ENCODE measurements around the gene LCN10. TPM values are rescaled to one million over a fixed set of nuclear protein-coding genes. Genes with fewer than 3 reads are reported as not detected.
A peak's percentile ranks its signal among the peaks of the same experiment; 100 is the strongest.

Gene LCN10
- total and polyA plus RNA-seq, 2 of the 13 experiments (the other 11 are each of a cell fraction or from before 2014, with no cell fraction given): 0.53 to 0.61 TPM

GRCh38 chr9:136693490-136694162 lies 49.1 kb downstream of the LCN10 start (continued):
- TF ChIP-seq ZNF432 (CRISPR knock-in tag; IDR thresholded peaks at IDR 0.05; ENCODE audit: borderline replicate concordance) (no peak), ZNF234 (CRISPR knock-in tag; conservative IDR thresholded peaks at IDR 0.05) (no peak), ZNF569 (CRISPR knock-in tag; IDR thresholded peaks at IDR 0.05; ENCODE audit: borderline replicate concordance) (no peak), HNF4G (IDR thresholded peaks at IDR 0.05; ENCODE audit: borderline replicate concordance, low read depth, low read length) (peak; percentile 96), HNF4G (CRISPR knock-in tag; IDR thresholded peaks at IDR 0.05; ENCODE audit: borderline replicate concordance, low read depth) (peak; percentile 95), CEBPZ (IDR thresholded peaks at IDR 0.05; ENCODE audit: low read length) (no peak), MTA1 (CRISPR knock-in tag; IDR thresholded peaks at IDR 0.05; ENCODE audit: borderline replicate concordance) (peak; percentile 99), EP300 (IDR thresholded peaks at IDR 0.05; ENCODE audit: low read depth in 2 of 2, low read length in 2 of 2) (peak in 1 of 2 experiments; percentile 49; a peak in 2 of 4 replicates), EP300 (CRISPR knock-in tag; IDR thresholded peaks at IDR 0.05; ENCODE audit: borderline replicate concordance) (no peak), WIZ (CRISPR knock-in tag; IDR thresholded peaks at IDR 0.05) (no peak), TFE3 (CRISPR knock-in tag; IDR thresholded peaks at IDR 0.05) (no peak), ZNF431 (CRISPR knock-in tag; IDR thresholded peaks at IDR 0.05; ENCODE audit: borderline replicate concordance, low read depth) (no peak)
